Measurements from ENCODE around the gene SH3PXD2B. TPM values are rescaled to one million over a fixed set of nuclear protein-coding genes. Genes with fewer than 3 reads are reported as not detected.
"Not testable (repeated sequence)": the region's sequence is repeated elsewhere in the genome, so short reads cannot be mapped to it uniquely, and the experiment has no call there.

SH3PXD2B gene
- total RNA-seq, 1 experiment from 2014 or later = 27.5 TPM

- RAD21 ChIA-PET (ENCODE audit: low non-redundant PET in 1 of 2, low total read pairs in 2 of 2, uncharacterized antibody in 2 of 2, unreplicated experiment in 2 of 2) = not testable (repeated sequence)
Observed at GRCh38 chr5:172348733-172349132, 105.6 kb downstream of the SH3PXD2B start.

GRCh38 chr5:172348084-172348483 lies 106.2 kb downstream of the SH3PXD2B start:
- no peak overlapping the region for H2AFZ ChIP-seq (ENCODE audit: low read depth, low read length, poor library complexity, severe bottlenecking)
- ChIA-PET CTCF (no interaction called here), POLR2A (no interaction called here), RAD21 (ENCODE audit: low non-redundant PET in 1 of 2, low total read pairs in 2 of 2, uncharacterized antibody in 2 of 2, unreplicated experiment in 2 of 2) (no interaction called here)
- H3K9ac ChIP-seq (ENCODE audit: low read length) = no peak overlapping the region
- no peak overlapping the region for H3K4me3 ChIP-seq (replicated peaks in 1 of 2; ENCODE audit: low read depth in 1 of 2, low read length in 2 of 2)
- H3K27me3 ChIP-seq (ENCODE audit: insufficient read depth, low read length) = no peaks in the 10 kb centered on the region
- H3K4me2 ChIP-seq (ENCODE audit: low read length) = no peak overlapping the region
- H3K4me1 ChIP-seq (ENCODE audit: control insufficient read depth in 1 of 2, insufficient read depth in 2 of 2, low read length in 2 of 2) = no peaks in the 10 kb centered on the region
- H3K27ac ChIP-seq (ENCODE audit: low read depth, low read length) = no peak overlapping the region
- H4K20me1 ChIP-seq (ENCODE audit: insufficient read depth) = no peaks in the 10 kb centered on the region
- no peak for DNase-seq (ENCODE audit: low read depth, low spot score)
- no peaks in the 10 kb centered on the region for H3K9me3 ChIP-seq (ENCODE audit: control insufficient read depth in 1 of 2, insufficient read depth in 1 of 2, low read depth in 1 of 2, low read length in 2 of 2)
- peaks cover 5 to 7% of the 10 kb centered on the region in 2 experiments; a peak in 1 of 4 replicates for H3K36me3 ChIP-seq (ENCODE audit: control insufficient read depth in 1 of 2, insufficient read depth in 2 of 2, low read length in 2 of 2)
- intact Hi-C loops (cut with micrococcal nuclease) = no loop called here
- H3K9me2 ChIP-seq (ENCODE audit: insufficient read depth) = no peaks in the 10 kb centered on the region
- no peaks in the 10 kb centered on the region for H3K79me2 ChIP-seq (ENCODE audit: insufficient read depth, low read length)
- TF ChIP-seq TCF7L2 (IDR thresholded peaks at IDR 0.05; ENCODE audit: borderline replicate concordance, extremely low read depth, insufficient read depth, insufficient read length) = no peak
- no peak for TF ChIP-seq POLR2A (IDR thresholded peaks at IDR 0.05; ENCODE audit: borderline replicate concordance, extremely low read depth, insufficient read depth, insufficient read length)
- TF ChIP-seq REST (IDR thresholded peaks at IDR 0.05; ENCODE audit: low read depth) = no peak
- TF ChIP-seq CTCF (IDR thresholded peaks at IDR 0.05 in 2 of 3, conservative IDR thresholded peaks at IDR 0.05 in 1 of 3; ENCODE audit: borderline replicate concordance in 1 of 3, insufficient read depth in 1 of 3, low read depth in 2 of 3, low read length in 2 of 3) = no peak
- no peak for TF ChIP-seq JUND (IDR thresholded peaks at IDR 0.05)
- no peak for TF ChIP-seq SRF (IDR thresholded peaks at IDR 0.05; ENCODE audit: low read depth)
- TF ChIP-seq ELF1 (IDR thresholded peaks at IDR 0.05; ENCODE audit: borderline replicate concordance, low read depth) = no peak
- TF ChIP-seq SIN3A (IDR thresholded peaks at IDR 0.05; ENCODE audit: low read depth) = no peak
- no peak for TF ChIP-seq MAX (IDR thresholded peaks at IDR 0.05)
- ATAC-seq = no peak
- BruUV-seq (replicated peaks) = no TSS peak

More at GRCh38 chr5:172348733-172349132, 105.6 kb downstream of the SH3PXD2B start:
- H3K27ac ChIP-seq (ENCODE audit: low read depth, low read length); H3K9ac ChIP-seq (ENCODE audit: low read length); H2AFZ ChIP-seq (ENCODE audit: low read depth, low read length, poor library complexity, severe bottlenecking); ATAC-seq; H3K4me1 ChIP-seq (ENCODE audit: control insufficient read depth in 1 of 2, insufficient read depth in 2 of 2, low read length in 2 of 2); H3K4me3 ChIP-seq (replicated peaks in 1 of 2; ENCODE audit: low read depth in 1 of 2, low read length in 2 of 2); DNase-seq (ENCODE audit: low read depth, low spot score); POLR2A ChIA-PET; CTCF ChIA-PET; BruUV-seq (replicated peaks); H3K79me2 ChIP-seq (ENCODE audit: insufficient read depth, low read length); H3K36me3 ChIP-seq (ENCODE audit: control insufficient read depth in 1 of 2, insufficient read depth in 2 of 2, low read length in 2 of 2); H4K20me1 ChIP-seq (ENCODE audit: insufficient read depth); H3K9me2 ChIP-seq (ENCODE audit: insufficient read depth); H3K9me3 ChIP-seq (ENCODE audit: control insufficient read depth in 1 of 2, insufficient read depth in 1 of 2, low read depth in 1 of 2, low read length in 2 of 2); H3K4me2 ChIP-seq (ENCODE audit: low read length); H3K27me3 ChIP-seq (ENCODE audit: insufficient read depth, low read length); intact Hi-C loops (cut with micrococcal nuclease): not testable (repeated sequence)

Measured in HCT116 (cell line).